ENCODE measurements around the gene LARGE1. TPM values are rescaled to one million over a fixed set of nuclear protein-coding genes. Genes with fewer than 3 reads are reported as not detected.

Gene LARGE1
- total and polyA plus RNA-seq, 2 of the 13 experiments (the other 11 are each of a cell fraction or from before 2014, with no cell fraction given): 8.4 to 11.0 TPM

DNA sequence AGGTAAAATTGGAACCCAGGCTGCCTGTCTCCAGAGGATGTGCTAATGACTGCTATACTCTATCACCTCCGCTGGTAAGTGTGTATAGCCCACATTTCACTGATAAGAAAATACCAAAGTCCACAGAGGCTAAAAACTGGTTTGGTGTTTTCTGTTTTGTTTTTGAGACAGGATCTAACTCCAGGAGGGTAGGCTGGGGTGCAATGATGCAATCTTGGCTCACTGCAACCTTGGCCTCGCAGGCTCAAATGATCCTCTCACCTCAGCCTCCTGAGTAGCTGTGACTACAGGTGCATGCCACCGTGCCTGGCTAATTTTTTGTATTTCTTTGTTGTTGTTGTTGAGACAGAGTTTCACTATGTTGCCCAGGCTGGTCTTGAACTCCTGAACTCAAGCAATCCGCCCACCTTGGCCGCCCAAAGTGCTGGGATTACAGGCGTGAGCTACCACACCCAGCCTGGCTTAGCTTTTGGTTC lies 409.8 kb downstream of the LARGE1 start (continued):
- TF ChIP-seq, protein P1, sequence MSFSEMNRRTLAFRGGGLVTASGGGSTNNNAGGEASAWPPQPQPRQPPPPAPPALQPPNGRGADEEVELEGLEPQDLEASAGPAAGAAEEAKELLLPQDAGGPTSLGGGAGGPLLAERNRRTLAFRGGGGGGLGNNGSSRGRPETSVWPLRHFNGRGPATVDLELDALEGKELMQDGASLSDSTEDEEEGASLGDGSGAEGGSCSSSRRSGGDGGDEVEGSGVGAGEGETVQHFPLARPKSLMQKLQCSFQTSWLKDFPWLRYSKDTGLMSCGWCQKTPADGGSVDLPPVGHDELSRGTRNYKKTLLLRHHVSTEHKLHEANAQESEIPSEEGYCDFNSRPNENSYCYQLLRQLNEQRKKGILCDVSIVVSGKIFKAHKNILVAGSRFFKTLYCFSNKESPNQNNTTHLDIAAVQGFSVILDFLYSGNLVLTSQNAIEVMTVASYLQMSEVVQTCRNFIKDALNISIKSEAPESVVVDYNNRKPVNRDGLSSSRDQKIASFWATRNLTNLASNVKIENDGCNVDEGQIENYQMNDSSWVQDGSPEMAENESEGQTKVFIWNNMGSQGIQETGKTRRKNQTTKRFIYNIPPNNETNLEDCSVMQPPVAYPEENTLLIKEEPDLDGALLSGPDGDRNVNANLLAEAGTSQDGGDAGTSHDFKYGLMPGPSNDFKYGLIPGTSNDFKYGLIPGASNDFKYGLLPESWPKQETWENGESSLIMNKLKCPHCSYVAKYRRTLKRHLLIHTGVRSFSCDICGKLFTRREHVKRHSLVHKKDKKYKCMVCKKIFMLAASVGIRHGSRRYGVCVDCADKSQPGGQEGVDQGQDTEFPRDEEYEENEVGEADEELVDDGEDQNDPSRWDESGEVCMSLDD (CRISPR knock-in tag; IDR thresholded peaks at IDR 0.05; ENCODE audit: borderline replicate concordance): no peak
- no peak for TF ChIP-seq NAIF1 (CRISPR knock-in tag; IDR thresholded peaks at IDR 0.05; ENCODE audit: borderline replicate concordance)
- no peak for TF ChIP-seq SIN3A (IDR thresholded peaks at IDR 0.05; ENCODE audit: borderline replicate concordance, low read depth, low read length)
- no peak for TF ChIP-seq TCF7L2 (IDR thresholded peaks at IDR 0.05; ENCODE audit: low read depth, low read length)
- no peak for TF ChIP-seq ZNF510 (CRISPR knock-in tag; IDR thresholded peaks at IDR 0.05; ENCODE audit: low read depth)
- TF ChIP-seq ZFP36L2 (CRISPR knock-in tag; IDR thresholded peaks at IDR 0.05): no peak
- TF ChIP-seq TBL1XR1 (IDR thresholded peaks at IDR 0.05; ENCODE audit: borderline replicate concordance, low read length, partially characterized antibody): no peak
- TF ChIP-seq ZSCAN30 (CRISPR knock-in tag; IDR thresholded peaks at IDR 0.05): no peak
- no peak for TF ChIP-seq CCAR2 (optimal IDR thresholded peaks at IDR 0.05; ENCODE audit: low read depth, low read length)
- no peak for TF ChIP-seq STAG1 (CRISPR knock-in tag; IDR thresholded peaks at IDR 0.05)
- no peak for TF ChIP-seq ZNF652 (CRISPR knock-in tag; IDR thresholded peaks at IDR 0.05; ENCODE audit: borderline replicate concordance, low read depth)
- no peak for TF ChIP-seq ZNF33B (CRISPR knock-in tag; IDR thresholded peaks at IDR 0.05)
- no peak for TF ChIP-seq ATAD3A (CRISPR knock-in tag; IDR thresholded peaks at IDR 0.05)
- TF ChIP-seq THYN1 (CRISPR knock-in tag; IDR thresholded peaks at IDR 0.05; ENCODE audit: borderline replicate concordance, low read depth): no peak
- no peak for TF ChIP-seq XRCC5 (optimal IDR thresholded peaks at IDR 0.05; ENCODE audit: low read length)
- TF ChIP-seq, protein P2, sequence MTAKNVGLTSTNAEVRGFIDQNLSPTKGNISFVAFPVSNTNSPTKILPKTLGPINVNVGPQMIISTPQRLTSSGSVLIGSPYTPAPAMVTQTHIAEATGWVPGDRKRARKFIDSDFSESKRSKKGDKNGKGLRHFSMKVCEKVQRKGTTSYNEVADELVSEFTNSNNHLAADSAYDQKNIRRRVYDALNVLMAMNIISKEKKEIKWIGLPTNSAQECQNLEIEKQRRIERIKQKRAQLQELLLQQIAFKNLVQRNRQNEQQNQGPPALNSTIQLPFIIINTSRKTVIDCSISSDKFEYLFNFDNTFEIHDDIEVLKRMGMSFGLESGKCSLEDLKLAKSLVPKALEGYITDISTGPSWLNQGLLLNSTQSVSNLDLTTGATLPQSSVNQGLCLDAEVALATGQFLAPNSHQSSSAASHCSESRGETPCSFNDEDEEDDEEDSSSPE (CRISPR knock-in tag; IDR thresholded peaks at IDR 0.05): no peak
- TF ChIP-seq, protein P3, sequence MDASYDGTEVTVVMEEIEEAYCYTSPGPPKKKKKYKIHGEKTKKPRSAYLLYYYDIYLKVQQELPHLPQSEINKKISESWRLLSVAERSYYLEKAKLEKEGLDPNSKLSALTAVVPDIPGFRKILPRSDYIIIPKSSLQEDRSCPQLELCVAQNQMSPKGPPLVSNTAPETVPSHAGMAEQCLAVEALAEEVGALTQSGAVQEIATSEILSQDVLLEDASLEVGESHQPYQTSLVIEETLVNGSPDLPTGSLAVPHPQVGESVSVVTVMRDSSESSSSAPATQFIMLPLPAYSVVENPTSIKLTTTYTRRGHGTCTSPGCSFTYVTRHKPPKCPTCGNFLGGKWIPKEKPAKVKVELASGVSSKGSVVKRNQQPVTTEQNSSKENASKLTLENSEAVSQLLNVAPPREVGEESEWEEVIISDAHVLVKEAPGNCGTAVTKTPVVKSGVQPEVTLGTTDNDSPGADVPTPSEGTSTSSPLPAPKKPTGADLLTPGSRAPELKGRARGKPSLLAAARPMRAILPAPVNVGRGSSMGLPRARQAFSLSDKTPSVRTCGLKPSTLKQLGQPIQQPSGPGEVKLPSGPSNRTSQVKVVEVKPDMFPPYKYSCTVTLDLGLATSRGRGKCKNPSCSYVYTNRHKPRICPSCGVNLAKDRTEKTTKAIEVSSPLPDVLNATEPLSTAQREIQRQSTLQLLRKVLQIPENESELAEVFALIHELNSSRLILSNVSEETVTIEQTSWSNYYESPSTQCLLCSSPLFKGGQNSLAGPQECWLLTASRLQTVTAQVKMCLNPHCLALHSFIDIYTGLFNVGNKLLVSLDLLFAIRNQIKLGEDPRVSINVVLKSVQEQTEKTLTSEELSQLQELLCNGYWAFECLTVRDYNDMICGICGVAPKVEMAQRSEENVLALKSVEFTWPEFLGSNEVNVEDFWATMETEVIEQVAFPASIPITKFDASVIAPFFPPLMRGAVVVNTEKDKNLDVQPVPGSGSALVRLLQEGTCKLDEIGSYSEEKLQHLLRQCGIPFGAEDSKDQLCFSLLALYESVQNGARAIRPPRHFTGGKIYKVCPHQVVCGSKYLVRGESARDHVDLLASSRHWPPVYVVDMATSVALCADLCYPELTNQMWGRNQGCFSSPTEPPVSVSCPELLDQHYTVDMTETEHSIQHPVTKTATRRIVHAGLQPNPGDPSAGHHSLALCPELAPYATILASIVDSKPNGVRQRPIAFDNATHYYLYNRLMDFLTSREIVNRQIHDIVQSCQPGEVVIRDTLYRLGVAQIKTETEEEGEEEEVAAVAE (CRISPR knock-in tag; IDR thresholded peaks at IDR 0.05; ENCODE audit: borderline replicate concordance): no peak
- no peak for TF ChIP-seq NONO (IDR thresholded peaks at IDR 0.05)
- 0 out of 2 replicates have a peak, but pooled peaks have one; percentile 32 for TF ChIP-seq NONO (CRISPR knock-in tag; conservative IDR thresholded peaks at IDR 0.05)
- TF ChIP-seq RELA (CRISPR knock-in tag; IDR thresholded peaks at IDR 0.05): no peak
- TF ChIP-seq, protein P4, sequence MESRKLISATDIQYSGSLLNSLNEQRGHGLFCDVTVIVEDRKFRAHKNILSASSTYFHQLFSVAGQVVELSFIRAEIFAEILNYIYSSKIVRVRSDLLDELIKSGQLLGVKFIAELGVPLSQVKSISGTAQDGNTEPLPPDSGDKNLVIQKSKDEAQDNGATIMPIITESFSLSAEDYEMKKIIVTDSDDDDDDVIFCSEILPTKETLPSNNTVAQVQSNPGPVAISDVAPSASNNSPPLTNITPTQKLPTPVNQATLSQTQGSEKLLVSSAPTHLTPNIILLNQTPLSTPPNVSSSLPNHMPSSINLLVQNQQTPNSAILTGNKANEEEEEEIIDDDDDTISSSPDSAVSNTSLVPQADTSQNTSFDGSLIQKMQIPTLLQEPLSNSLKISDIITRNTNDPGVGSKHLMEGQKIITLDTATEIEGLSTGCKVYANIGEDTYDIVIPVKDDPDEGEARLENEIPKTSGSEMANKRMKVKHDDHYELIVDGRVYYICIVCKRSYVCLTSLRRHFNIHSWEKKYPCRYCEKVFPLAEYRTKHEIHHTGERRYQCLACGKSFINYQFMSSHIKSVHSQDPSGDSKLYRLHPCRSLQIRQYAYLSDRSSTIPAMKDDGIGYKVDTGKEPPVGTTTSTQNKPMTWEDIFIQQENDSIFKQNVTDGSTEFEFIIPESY (CRISPR knock-in tag; IDR thresholded peaks at IDR 0.05): peak; percentile 33; the same call in 1 of the 2 replicates
